Calu3 (cell line): ENCODE results near the gene EXOSC9. TPM values are rescaled to one million over a fixed set of nuclear protein-coding genes. Genes with fewer than 3 reads are reported as not detected.

ENCODE experiments used
- BruUV-seq: library from RNA; stranded (reverse); fragments of 400-500 nt; replicated peaks from 2 replicates; lab custom pipeline; 2021; lab: Mats Ljungman, UMichigan
- CTCF ChIA-PET: fragments of 300-600 bp; sonication (Branson Sonifier 250); formaldehyde crosslinking; loops from one replicate; lab custom pipeline; 2022; ENCODE audit warnings: antibody characterized with exemption; lab: Charles Lee
- DNase-seq: peaks from one replicate; pipeline ENCODE4 v3.0.0; 2022
- H3K27ac Mint-ChIP-seq: one replicate; pipeline ENCODE4 v1.8.0; 2022; ENCODE audit warnings: mixed read lengths; ENCODE audit not compliant: unreplicated experiment
- H3K27me3 Mint-ChIP-seq: one replicate; pipeline ENCODE4 v1.8.0; 2022; ENCODE audit warnings: mixed read lengths; ENCODE audit not compliant: unreplicated experiment
- H3K36me3 Mint-ChIP-seq: one replicate; pipeline ENCODE4 v1.8.0; 2022; ENCODE audit warnings: mild to moderate bottlenecking, moderate library complexity, mixed read lengths; ENCODE audit not compliant: insufficient read depth, unreplicated experiment
- H3K4me1 Mint-ChIP-seq: one replicate; pipeline ENCODE4 v1.8.0; 2022; ENCODE audit warnings: mild to moderate bottlenecking, low read depth, mixed read lengths; ENCODE audit not compliant: unreplicated experiment
- H3K4me3 Mint-ChIP-seq: one replicate; pipeline ENCODE4 v1.8.0; 2022; ENCODE audit warnings: mild to moderate bottlenecking, low read depth, moderate library complexity, mixed read lengths; ENCODE audit not compliant: unreplicated experiment
- H3K9me3 Mint-ChIP-seq: one replicate; pipeline ENCODE4 v1.8.0; 2022; ENCODE audit warnings: low read depth, mixed read lengths; ENCODE audit not compliant: unreplicated experiment
- CTCF ChIP-seq: fragments of 200-600 bp; IDR thresholded peaks from one replicate; pipeline ENCODE4 v1.8.0; 2022; ENCODE audit warnings: antibody characterized with exemption; ENCODE audit not compliant: unreplicated experiment
- intact Hi-C: fragments of 100-400 bp; cut with micrococcal nuclease; formaldehyde crosslinking; loops from one replicate; pipeline ENCODE4 v1.10.0; 2022; ENCODE audit not compliant: unreplicated experiment
- total RNA-seq: library from RNA; stranded (reverse); gene quantifications from 2 replicates; pipeline ENCODE4 v1.2.3, GENCODE V29; 2022

EXOSC9 gene
- total RNA-seq, 1 experiment from 2014 or later: 22.3 TPM

- Mint-ChIP-seq H3K27me3 (no peaks in the 10 kb centered on the region), H3K4me3 (no peak overlapping the region), H3K9me3 (no peaks in the 10 kb centered on the region), H3K36me3 (no peaks in the 10 kb centered on the region), H3K27ac (no peak overlapping the region), H3K4me1 (no peaks in the 10 kb centered on the region)
- no peak for TF ChIP-seq CTCF
- BruUV-seq: no TSS peak
- no peak for DNase-seq
- CTCF ChIA-PET: no interaction called here
- intact Hi-C loops: loop anchor here (1.0 kb wide), 1 partner anchor 21 kb away; no protein-coding TSS in a partner anchor
These were observed 45.5 kb downstream of the EXOSC9 start for GRCh38 chr4:121846662-121847061.

- Mint-ChIP-seq H3K27ac (no peak overlapping the region), H3K36me3 (no peaks in the 10 kb centered on the region), H3K27me3 (no peaks in the 10 kb centered on the region), H3K4me3 (no peak overlapping the region), H3K4me1 (no peaks in the 10 kb centered on the region), H3K9me3 (no peaks in the 10 kb centered on the region)
- intact Hi-C loops: no loop called here
- CTCF ChIA-PET: no interaction called here
- no TSS peak for BruUV-seq
- no peak for DNase-seq
- TF ChIP-seq CTCF: no peak
These were observed 50.2 kb downstream of the EXOSC9 start for GRCh38 chr4:121851354-121851753.

GRCh38 chr4:121860121-121860520 is 59.0 kb downstream of the EXOSC9 start:
- no peak for TF ChIP-seq CTCF
- intact Hi-C loops: no loop called here
- Mint-ChIP-seq H3K27me3 (no peaks in the 10 kb centered on the region), H3K9me3 (no peaks in the 10 kb centered on the region), H3K36me3 (no peaks in the 10 kb centered on the region), H3K27ac (no peak overlapping the region), H3K4me3 (no peak overlapping the region), H3K4me1 (no peaks in the 10 kb centered on the region)
- no TSS peak for BruUV-seq
- CTCF ChIA-PET: no interaction called here
- no peak for DNase-seq

GRCh38 chr4:121861426-121861825 is 60.3 kb downstream of the EXOSC9 start:
- CTCF ChIA-PET: no interaction called here
- H3K9me3 Mint-ChIP-seq: no peaks in the 10 kb centered on the region
- DNase-seq: no peak
- intact Hi-C loops: no loop called here
- no peak overlapping the region for H3K4me3 Mint-ChIP-seq
- H3K36me3 Mint-ChIP-seq: no peaks in the 10 kb centered on the region
- no peaks in the 10 kb centered on the region for H3K27me3 Mint-ChIP-seq
- H3K4me1 Mint-ChIP-seq: no peaks in the 10 kb centered on the region
- TF ChIP-seq CTCF: no peak
- BruUV-seq: no TSS peak
- no peak overlapping the region for H3K27ac Mint-ChIP-seq
